GM12801 (cell line): ENCODE results near the gene CAMTA1.

ENCODE experiments used
- TF ChIP-seq, protein P1 (sequence below): IDR thresholded peaks from one replicate; pipeline ENCODE4 v1.5.1; 2011; ENCODE audit warnings: control low read depth; ENCODE audit not compliant: insufficient read length; ENCODE audit errors: extremely low read depth

CAMTA1 gene

DNA sequence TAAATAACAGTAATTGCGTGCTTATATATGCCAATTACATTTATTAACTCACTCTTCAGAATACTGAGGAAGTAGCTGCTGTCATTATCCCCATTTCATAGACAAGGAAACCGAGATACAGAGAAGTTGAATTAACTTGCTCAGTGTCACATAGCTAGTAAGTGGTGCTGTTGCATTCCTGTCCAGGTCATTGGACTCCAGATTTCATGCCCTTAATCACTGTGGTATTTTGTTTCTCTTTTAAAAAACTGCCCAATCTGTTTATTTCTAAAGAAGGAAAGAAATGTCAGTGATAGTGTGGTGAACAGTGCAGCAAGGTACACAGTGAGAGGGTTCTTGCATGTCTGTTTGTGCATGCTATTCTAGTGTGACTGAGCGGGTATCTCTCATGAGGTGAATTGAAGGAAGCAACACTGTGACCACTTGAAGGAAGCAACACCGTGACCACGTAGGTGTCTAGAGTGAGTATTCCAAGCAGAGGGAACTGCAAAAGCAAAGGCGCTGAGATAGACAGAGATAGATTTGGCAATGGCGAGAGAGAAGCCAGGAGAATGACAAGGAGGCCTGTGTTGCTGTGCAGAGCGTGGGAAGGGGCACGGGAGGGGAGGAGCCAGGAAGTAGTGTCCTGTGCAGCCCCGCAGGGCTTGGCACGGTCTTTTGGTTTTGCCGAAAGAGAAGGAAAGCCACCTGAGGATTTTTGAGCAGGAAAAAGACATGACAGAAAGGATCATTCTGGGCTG lies 95.9 kb downstream of the CAMTA1 start:
- TF ChIP-seq, protein P1, sequence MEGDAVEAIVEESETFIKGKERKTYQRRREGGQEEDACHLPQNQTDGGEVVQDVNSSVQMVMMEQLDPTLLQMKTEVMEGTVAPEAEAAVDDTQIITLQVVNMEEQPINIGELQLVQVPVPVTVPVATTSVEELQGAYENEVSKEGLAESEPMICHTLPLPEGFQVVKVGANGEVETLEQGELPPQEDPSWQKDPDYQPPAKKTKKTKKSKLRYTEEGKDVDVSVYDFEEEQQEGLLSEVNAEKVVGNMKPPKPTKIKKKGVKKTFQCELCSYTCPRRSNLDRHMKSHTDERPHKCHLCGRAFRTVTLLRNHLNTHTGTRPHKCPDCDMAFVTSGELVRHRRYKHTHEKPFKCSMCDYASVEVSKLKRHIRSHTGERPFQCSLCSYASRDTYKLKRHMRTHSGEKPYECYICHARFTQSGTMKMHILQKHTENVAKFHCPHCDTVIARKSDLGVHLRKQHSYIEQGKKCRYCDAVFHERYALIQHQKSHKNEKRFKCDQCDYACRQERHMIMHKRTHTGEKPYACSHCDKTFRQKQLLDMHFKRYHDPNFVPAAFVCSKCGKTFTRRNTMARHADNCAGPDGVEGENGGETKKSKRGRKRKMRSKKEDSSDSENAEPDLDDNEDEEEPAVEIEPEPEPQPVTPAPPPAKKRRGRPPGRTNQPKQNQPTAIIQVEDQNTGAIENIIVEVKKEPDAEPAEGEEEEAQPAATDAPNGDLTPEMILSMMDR: no peak

DNA sequence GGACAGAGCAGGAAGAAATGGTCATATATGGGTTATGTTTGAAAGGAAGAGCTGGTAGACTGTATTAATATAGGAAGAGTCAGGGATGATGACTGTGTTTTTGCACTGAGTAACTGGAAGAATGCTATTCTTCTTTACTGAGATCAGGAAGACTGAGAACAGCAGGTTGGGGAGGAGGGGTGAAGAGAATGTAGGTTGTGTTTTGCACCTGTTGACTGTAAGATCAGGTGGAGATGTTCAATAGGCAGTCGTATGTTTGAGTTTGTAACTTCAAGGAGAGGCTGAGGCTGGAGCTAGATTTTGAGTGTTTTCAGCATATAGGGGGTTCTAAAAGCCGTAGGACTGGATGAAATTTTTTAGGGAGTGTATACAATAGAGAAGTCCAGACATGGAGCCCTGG lies 97.2 kb downstream of the CAMTA1 start:
- TF ChIP-seq, protein P1: no peak

DNA sequence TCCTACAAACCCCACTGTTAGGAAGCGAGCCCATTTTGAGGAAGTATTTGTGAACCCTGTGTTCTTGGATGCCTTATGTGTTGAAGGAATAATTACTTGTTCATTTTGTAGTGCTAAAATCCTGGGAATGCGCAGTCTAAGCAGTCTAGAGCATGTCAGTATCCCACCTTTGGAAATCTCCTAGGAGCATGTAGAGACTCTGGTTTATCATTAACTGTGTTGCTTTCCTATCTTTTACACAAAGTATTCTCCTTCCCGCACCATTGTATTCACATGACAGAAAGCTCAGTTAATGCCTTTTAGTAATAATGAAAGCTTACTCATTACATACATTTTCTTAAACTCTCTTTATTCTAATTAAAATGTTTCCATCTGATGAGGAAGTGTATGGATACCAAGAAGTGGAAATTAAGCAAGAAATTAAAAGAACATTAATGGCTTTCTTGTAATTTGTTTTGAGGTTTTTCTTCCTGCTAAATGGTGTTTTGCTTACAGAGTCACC lies 99.4 kb downstream of the CAMTA1 start:
- TF ChIP-seq, protein P1: no peak

DNA sequence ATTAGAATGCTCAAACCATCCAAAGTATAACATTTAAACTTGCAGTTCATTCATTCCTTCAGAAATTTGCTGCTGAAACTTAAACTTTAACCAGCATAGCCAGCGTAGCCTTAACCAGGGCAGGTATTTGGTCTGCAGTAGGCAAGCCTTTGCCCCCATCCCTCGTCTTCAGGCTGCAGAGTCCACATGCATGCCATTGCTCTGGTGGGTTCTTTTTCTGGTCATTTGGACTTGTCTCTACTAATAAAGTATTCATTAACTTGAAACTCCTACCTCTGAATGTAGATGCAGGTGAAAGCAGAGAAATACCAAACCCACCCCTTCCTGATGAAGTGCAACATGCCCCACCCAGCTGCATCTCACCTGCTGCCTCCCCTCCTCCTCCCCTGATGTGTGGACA lies 100.2 kb downstream of the CAMTA1 start:
- TF ChIP-seq, protein P1: no peak

DNA sequence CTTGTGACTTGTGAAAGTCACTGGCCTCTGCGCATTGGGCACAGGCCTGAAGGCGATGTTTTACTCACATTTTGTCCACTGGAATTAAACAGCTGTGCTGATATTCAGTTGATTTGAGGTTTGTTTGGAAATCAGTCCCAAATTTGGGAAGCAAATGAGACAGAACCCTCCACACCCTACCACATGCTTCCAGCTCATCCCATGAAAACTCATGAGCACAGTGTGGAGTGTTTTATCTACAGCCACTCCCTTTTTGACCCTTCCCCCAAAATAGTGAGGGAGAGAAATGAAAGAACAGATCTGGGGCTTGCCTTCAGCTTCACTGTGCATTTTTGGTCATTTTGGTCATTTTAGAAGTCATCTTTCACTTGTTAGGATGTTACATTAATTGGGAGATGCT lies 101.3 kb downstream of the CAMTA1 start:
- TF ChIP-seq, protein P1: no peak

DNA sequence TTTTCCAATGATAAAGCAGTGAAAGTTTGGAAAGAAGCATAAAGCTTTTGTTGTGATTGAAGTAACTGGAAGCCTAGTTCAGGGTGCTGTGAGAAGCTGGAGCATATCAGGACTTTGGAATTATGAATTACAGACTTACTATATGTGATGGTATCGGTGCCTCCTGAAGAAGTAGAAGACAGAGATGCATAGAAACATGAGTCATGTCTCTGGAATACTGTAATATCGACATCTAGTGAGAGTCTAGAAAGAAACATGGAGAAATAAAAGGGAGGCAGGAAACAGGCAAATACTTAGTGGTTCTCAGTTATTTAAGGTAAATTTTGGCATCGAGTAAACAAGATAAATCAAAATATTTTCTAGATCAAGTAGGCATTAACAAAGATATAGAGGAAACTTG lies 103.0 kb downstream of the CAMTA1 start:
- TF ChIP-seq, protein P1: no peak

DNA sequence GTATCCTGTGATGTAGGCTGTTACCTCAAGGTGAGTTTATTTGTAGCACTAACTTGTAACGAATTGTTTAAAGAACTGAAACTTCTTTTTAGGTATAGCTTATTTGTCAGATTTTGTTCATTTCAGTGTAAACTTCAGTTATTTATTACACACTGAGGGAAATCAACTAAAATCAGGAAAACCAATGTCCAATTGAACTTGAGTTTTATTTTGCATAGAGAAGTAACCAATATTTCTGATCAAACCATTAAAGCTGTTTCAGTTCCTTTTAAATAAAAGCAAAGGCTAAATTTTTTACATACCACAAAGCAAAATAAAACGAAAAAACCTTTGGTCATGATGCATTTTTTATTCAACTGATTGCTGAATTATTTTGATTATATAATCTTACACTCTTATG lies 103.6 kb downstream of the CAMTA1 start:
- TF ChIP-seq, protein P1: no peak
